ENCODE data around the gene SEPTIN2.

The SEPTIN2 gene

DNA sequence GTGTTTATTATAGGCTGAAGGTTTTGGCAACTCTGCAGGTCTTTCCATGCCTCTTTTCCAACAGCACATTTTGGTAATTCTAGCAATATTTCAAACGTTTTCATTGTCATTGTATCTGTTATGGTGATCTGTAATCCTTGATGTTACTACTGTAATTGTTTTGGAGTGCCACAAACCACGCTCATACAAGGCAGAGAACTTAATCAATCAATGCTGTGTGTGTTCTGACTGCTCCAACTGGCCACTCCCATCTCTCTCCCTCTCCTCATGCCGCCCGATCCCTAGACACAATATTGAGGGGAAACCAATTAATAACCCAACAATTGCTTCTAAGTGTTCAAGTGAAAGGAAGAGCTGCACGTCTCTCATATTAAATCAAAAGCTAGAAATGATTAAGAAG is 33.2 kb upstream of the SEPTIN2 start:
- H3K4me3 Mint-ChIP-seq = no peak overlapping the region

DNA sequence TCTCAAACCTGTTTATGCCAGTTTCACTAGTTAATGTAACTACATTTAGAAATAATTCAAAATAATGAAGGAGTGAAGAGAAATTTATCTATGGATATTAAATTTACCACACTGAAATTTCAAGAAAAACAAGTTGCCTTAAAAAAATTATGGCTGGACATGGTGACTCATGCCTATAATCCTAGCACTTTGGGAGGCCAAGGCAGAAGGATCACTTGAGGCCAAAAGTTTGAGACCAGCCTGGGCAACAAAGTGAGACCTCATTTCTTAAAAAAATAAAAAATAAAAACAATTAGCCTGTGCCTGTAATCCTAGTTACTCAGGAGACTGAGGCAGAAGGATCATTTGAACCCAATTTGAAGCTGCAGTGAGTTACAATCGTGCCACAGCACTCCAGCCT is 30.1 kb upstream of the SEPTIN2 start:
- Mint-ChIP-seq H3K4me3 (no peak overlapping the region), H3K4me1 (peaks cover 32% of the 10 kb centered on the region), H3K27ac (no peak overlapping the region), H3K27me3 (ENCODE audit: low read depth, poor library complexity) (no peaks in the 10 kb centered on the region), H3K9me3 (no peaks in the 10 kb centered on the region), H3K36me3 (ENCODE audit: low read depth) (peaks cover 24% of the 10 kb centered on the region)
- no peak for DNase-seq
- TF ChIP-seq, protein P1, sequence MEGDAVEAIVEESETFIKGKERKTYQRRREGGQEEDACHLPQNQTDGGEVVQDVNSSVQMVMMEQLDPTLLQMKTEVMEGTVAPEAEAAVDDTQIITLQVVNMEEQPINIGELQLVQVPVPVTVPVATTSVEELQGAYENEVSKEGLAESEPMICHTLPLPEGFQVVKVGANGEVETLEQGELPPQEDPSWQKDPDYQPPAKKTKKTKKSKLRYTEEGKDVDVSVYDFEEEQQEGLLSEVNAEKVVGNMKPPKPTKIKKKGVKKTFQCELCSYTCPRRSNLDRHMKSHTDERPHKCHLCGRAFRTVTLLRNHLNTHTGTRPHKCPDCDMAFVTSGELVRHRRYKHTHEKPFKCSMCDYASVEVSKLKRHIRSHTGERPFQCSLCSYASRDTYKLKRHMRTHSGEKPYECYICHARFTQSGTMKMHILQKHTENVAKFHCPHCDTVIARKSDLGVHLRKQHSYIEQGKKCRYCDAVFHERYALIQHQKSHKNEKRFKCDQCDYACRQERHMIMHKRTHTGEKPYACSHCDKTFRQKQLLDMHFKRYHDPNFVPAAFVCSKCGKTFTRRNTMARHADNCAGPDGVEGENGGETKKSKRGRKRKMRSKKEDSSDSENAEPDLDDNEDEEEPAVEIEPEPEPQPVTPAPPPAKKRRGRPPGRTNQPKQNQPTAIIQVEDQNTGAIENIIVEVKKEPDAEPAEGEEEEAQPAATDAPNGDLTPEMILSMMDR (IDR thresholded peaks at IDR 0.05) = no peak

More for the DNA sequence above, 33.2 kb upstream of the SEPTIN2 start:
- DNase-seq = no peak
- TF ChIP-seq, protein P1 (IDR thresholded peaks at IDR 0.05) = no peak
- Mint-ChIP-seq H3K4me1 (peaks cover 37% of the 10 kb centered on the region), H3K9me3 (peaks cover 1% of the 10 kb centered on the region), H3K27ac (peak overlapping the region; percentile 62), H3K36me3 (ENCODE audit: low read depth) (peaks cover 23% of the 10 kb centered on the region), H3K27me3 (ENCODE audit: low read depth, poor library complexity) (no peaks in the 10 kb centered on the region)

DNA sequence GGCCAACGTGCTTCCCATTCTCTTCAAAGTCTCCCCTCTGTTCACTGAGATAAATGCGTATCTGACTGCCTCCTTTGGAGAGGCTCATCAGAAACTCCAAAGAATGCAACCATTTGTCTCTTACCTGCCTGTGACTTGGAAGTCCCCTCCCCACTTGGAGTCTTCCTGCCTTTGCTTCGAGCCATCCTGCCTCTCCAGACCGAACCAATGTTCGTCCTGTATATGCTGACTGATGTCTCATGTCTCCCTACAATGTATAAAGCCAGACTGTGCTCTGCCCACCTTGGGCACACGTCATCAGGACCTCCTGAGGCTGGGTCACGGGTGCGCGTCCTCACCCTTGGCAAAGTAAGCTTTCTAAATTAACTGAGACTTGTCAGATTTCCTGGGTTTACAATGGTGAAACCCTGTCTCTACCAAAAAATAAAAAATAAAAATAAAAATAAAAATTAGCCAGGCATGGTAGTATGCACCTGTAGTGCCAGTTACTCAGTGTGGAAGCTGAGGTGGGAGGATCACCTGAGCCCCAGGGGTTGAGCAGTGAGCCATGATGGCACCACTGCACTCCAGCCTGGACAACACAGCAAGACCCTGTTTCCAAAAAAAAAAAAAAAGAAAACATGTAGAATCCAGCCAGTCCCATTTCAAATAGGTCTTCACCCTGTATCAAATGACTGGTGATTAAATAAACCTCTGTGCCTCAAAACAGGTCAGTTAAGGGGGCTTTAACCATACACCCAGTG is 29.2 kb upstream of the SEPTIN2 start:
- Mint-ChIP-seq H3K9me3 (no peaks in the 10 kb centered on the region), H3K27ac (no peak overlapping the region), H3K4me1 (peaks cover 34% of the 10 kb centered on the region), H3K4me3 (no peak overlapping the region), H3K36me3 (ENCODE audit: low read depth) (peaks cover 24% of the 10 kb centered on the region), H3K27me3 (ENCODE audit: low read depth, poor library complexity) (no peaks in the 10 kb centered on the region)
- TF ChIP-seq, protein P1 (IDR thresholded peaks at IDR 0.05) = no peak
- DNase-seq = no peak

DNA sequence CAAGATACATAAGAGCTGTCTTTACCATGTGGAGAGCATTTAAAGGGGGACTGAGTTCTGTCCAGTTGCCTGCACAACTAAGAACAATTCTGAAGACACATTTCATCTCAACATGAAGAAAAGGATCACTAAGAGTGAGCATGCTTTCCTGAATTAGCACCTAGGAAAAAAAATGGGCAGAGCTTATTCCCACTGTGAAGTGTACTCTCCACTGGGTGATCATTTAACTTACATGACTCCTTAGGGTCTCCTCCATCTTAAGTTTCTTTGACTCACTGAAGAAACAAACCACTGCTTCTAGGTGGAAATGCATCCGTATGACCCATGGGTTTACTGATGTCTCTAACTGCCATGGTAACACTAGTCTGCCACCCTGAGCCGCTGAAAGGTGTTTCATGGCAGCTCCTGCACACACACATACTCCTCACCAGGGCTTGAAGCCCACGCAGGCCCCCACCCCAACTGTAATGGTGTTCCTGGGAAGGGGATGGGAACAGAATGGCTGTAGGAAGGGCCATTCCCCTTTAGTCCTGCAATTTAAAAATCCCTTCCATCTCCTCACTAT is 27.3 kb upstream of the SEPTIN2 start:
- no peaks in the 10 kb centered on the region for H3K27me3 Mint-ChIP-seq (ENCODE audit: low read depth, poor library complexity)
- no peak overlapping the region for H3K27ac Mint-ChIP-seq
- TF ChIP-seq, protein P1 (IDR thresholded peaks at IDR 0.05) = no peak
- no peak overlapping the region for H3K4me3 Mint-ChIP-seq
- peaks cover 29% of the 10 kb centered on the region for H3K4me1 Mint-ChIP-seq
- no peaks in the 10 kb centered on the region for H3K9me3 Mint-ChIP-seq
- H3K36me3 Mint-ChIP-seq (ENCODE audit: low read depth) = peaks cover 24% of the 10 kb centered on the region
- DNase-seq = no peak

DNA sequence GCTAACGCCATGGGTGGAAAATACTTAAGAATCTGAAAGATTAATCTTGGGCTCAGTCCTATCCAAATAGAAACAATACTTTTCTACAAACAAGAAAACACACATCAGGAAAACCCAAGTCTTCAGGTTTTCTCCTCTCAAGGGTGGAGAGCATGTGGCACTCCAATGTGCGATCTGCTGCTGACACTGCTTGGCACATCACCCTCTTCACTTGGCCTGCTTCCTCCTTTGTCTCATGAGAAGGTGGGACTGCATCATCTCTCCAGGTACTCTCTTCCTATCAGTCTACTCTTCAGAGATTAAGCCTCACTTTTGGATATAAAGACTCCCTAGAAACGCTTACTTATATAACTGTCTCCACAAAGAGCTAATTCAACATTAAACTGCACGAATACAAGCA is 26.7 kb upstream of the SEPTIN2 start:
- no peaks in the 10 kb centered on the region for H3K9me3 Mint-ChIP-seq
- H3K27me3 Mint-ChIP-seq (ENCODE audit: low read depth, poor library complexity) = no peaks in the 10 kb centered on the region
- peaks cover 20% of the 10 kb centered on the region for H3K36me3 Mint-ChIP-seq (ENCODE audit: low read depth)
- no peak overlapping the region for H3K27ac Mint-ChIP-seq
- H3K4me1 Mint-ChIP-seq = peaks cover 25% of the 10 kb centered on the region
- no peak for DNase-seq
- no peak overlapping the region for H3K4me3 Mint-ChIP-seq
- TF ChIP-seq, protein P1 (IDR thresholded peaks at IDR 0.05) = no peak

DNA sequence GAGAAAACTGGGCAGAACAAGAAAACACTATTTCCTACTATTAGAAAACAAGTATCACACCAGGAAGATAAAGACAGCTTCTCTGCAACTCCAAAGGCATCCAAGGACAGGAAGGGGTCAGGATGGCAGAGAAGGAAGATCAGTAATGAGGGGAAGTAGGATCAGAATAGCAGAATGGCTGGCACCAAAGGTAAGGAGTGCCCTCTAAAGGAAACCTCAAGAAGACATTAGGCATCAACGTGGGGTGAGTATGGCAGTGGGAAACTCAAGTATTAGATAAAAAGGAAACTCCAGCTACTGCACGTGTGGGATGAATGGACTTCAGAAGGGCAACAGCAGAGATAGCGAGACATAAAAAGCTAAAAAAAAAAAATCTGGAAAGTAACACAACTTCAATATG is 26.1 kb upstream of the SEPTIN2 start:
- Mint-ChIP-seq H3K4me1 (peaks cover 24% of the 10 kb centered on the region), H3K4me3 (no peak overlapping the region), H3K9me3 (no peaks in the 10 kb centered on the region), H3K36me3 (ENCODE audit: low read depth) (peaks cover 16% of the 10 kb centered on the region), H3K27me3 (ENCODE audit: low read depth, poor library complexity) (no peaks in the 10 kb centered on the region), H3K27ac (no peak overlapping the region)
- DNase-seq = no peak
- TF ChIP-seq, protein P1 (IDR thresholded peaks at IDR 0.05) = no peak
